HG03520 (cell line): ENCODE results near the gene HPSE2.

ENCODE experiments used
- ATAC-seq: cut with Tn5 transposase; IDR thresholded peaks from one replicate; pipeline ENCODE4 v1.9.1; 2021; ENCODE audit warnings: mild to moderate bottlenecking, moderate library complexity; ENCODE audit not compliant: unreplicated experiment

Gene HPSE2

DNA sequence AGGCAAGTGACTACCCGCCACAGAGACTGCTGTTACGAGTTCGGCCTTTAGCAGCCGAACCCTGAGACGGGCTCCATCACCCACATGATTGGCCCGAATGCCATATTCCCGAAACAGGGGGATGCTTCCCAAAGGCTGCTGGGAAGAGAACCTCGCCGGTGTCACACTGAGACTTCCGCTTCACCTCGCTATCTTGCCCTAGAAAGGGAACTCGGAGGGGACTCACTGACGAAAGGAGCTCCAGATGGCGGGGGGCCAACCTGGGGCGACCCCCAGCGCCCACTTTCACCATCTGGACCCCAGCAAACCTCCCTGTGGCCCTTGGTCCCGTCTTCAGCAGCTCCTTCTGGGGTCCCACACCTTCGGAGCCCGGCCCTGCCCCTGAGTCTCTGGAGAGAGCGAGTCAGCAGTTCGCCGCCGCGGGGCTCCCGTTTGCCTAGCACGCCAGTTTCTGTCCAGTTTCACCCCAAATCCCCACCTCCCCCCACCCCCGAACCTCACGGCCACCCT, 789.4 kb downstream of the HPSE2 start:
- peak; percentile 36 for ATAC-seq

DNA sequence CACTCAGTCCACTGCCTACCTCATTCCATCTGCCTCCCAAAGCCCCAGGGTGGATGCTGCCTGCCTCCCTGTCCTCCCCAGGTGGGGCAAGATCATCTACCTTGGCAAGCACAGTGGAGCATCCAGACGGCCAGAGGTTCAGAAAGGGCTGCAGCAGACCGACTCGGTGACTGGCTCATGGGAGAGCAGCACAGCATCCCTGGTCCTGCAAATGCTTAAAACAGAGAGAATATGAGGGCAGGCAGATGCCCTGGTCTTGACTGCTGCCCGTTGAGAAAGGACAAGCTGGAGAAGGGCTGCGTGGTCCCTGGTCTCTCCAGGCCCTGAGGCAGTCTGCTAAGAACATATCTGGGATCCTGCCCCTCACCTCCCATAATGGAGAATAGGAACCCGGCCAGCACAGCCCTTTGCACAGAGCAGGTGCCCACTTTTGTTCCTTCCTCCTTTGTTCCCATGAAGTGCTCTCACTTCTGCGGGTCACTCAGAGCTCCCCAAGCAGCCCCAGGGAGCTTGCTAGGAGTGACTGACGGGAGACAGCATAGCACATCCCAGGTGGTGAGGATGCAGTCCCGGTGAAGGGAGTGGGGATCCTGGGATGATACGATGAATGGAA, 790.3 kb downstream of the HPSE2 start:
- no peak for ATAC-seq

DNA sequence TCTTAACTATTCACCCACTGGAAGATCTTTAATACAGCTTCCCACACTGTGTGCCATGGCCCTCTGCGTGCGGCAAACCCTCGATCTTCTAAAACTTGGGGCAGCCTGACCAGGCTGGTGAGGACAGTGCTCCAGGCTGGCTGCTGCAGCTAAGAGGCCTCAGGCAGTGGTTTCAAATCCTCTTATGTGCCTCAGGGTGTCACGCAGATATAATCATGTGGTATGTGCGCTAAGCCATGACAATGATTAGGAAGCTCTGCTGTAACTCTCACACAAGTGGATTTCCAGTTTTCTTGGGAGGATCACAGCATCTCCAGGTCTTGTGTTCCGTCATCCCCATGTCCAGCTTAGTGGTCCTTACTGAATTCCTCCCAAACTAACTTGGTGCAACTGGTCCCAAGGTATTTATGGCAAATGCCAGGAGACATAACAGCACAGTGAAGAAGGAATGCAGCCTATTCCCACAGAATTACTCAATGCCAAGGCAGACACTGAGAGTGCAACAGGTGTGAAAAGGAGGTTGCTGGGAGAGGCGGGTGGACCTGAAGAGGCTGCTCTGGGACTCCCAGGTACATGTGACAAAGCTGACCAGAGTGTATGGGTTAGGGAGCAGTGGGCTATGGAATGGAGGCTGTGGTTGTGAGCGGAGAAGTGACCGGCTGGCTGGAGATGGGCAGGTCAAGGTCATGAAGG, 791.2 kb downstream of the HPSE2 start:
- ATAC-seq: no peak

DNA sequence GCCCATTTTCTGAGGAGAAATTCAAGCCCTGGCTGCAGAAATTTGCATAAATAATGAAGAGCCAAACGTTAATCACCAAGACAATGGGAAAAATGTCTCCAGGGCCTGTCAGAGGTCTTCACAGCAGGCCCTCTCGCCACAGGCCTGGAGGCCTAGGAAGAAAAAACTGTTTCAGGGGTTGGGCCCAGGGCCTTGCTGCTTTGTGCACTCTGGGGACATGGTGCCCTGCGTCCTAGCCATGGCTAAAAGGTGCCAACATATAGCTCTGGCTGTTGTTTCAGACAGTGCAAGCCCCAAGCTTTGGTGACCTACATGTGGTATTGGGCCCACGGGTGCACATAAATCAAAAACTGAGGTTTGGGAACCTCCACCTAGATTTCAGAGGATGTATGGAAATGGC, 796.9 kb downstream of the HPSE2 start:
- no peak for ATAC-seq

DNA sequence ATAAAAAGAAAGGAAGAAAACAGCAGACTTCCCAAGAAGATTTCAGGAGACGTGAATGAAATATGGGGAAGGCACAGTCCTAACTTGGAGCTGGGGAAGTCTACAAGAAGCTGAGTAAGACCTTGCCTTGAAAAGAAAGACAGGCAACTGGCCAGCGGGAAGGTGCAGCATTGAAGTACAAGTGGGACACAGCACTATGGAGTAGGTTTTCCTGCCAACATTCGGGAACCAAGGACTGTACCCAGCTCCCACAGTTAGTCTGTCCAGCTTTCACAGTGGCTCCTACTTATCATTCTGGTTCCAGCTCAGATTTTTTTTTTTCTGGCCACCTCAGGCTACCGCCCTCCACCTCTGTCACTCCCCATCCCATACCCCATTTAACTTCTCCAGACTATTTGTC, 798.9 kb downstream of the HPSE2 start:
- no peak for ATAC-seq

DNA sequence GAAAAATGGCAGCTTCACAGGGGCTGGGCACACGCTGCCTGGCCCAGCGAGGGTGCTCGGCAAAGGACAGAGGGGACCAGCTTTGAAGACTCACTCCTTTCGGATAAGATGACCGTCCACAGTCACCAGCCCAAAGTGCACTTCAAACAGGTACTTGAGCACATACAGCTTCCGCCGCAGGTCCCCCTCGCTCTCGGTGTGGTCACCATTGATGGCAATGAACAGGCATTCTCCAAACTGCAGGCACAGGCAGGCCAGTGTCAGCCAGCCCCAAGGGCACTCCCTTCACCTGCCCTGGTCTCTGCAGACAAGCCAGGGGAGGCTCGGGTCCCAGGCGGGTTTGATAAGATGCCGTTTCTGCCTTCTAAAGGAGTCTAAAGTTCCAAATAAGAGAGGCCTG, 800.5 kb downstream of the HPSE2 start:
- no peak for ATAC-seq

DNA sequence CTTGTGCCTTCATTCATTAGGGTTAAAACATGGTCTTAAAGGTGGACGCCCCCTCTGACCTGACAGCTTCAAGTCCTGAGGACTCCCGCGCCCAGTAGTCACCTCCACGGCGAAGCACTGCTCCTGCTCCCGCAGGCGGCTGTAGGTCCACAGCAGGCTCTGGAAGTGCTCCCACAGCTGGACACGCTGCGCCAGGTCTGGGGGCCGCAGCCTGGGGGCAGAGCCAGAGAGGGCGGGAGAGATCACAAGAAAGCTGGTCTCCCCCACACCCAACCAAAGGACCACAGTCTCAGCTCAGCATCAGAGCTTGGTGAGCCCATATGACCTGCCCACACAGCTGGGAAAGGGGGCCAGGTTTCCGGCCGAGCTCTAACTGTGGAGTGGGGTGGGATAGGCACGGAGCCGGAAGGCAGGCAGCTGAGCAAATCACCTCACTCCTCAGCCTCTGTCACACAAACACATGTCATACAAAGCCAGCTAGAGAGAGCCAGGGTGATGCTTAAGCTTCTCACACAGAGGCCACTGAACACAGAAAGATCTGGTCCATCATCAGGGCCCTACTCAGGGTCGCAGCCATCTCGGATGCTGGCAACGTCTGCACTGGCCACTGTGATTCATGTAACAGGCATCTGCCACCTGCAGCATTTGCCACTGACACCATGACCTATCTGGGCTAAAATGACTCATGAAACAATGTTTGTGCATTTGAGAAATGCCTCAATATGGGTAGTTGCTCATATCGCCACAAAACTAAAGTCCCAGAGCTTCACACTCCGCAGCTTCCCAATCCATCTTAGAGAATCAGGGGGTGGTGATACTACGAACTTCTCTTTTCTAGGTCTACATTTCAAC, 801.5 kb downstream of the HPSE2 start:
- no peak for ATAC-seq

DNA sequence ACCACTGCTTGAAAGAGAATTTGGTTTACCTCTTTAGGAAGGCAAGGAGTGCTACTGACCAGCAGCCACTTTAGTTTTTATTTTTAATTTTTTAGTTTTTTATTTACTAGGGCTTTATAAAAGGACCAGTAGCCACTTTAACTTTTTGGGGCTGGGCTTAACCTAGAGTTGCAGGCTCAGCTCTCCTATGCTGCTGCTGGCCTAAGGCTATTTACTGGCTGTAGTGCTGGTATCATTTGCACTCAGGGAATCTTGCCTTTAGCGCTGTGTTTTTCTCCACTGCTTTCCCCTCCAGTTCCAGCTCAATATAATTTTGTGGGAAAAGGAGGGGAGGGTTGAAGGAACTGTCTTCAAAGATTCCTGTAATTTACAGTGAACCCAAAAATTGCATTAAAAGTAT, 802.3 kb downstream of the HPSE2 start:
- ATAC-seq: no peak

DNA sequence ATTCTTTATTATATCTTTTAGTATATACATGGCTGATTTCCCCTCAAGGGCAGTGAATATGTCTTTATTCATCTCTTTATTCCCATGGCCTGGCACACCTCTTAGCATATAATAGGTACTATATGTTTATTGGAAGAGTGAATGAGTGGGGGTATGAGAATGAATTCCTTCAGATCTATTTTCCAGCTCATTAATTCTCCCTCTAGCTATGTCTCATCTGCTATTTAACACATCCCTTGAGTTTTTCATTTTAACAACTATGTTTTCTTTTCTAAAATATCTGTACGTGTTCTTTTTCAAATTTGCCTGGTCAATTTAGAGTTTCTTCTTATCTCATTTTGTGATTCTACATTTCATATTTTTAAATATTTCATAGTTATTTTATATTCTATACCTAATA, 803.3 kb downstream of the HPSE2 start:
- ATAC-seq: no peak

DNA sequence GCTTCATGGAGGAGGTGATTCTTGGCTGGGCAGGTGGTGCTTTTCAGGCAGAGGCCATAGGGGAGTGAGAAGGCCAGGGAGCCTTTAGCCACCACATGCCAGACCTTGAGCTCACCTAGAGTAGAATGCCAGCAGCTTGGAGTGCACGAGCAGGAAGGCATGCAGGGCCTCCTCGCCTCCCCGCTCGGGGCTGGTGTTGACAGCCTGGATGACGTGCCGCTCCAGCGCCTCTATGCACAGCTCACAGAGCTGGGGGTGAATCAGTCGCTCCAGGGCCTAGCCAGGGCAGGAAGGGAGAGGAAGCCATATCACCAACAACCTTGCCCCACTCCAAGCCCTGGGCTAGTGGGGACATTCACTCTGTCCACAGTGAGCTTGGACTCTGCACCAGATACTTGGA, 804.6 kb downstream of the HPSE2 start:
- ATAC-seq: no peak

DNA sequence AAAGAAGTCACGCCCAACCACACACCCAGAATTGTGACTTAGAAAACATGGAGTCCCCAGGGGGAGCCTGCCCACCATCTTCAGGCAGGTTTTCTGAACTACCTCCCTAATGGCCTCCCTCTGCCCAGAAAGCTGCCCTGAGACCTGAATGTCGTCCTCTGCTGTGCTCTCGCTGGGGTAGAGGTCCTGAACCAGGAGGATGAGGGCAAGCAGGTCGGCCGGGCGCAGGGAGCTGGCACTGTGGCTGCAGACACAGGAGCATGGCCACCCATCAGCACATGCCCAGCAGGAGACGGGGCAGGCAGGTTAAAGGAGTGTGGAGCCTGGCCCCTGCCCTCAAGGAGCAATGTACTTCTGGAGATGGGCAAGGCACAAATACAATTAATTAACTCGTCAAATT, 805.2 kb downstream of the HPSE2 start:
- ATAC-seq: no peak

DNA sequence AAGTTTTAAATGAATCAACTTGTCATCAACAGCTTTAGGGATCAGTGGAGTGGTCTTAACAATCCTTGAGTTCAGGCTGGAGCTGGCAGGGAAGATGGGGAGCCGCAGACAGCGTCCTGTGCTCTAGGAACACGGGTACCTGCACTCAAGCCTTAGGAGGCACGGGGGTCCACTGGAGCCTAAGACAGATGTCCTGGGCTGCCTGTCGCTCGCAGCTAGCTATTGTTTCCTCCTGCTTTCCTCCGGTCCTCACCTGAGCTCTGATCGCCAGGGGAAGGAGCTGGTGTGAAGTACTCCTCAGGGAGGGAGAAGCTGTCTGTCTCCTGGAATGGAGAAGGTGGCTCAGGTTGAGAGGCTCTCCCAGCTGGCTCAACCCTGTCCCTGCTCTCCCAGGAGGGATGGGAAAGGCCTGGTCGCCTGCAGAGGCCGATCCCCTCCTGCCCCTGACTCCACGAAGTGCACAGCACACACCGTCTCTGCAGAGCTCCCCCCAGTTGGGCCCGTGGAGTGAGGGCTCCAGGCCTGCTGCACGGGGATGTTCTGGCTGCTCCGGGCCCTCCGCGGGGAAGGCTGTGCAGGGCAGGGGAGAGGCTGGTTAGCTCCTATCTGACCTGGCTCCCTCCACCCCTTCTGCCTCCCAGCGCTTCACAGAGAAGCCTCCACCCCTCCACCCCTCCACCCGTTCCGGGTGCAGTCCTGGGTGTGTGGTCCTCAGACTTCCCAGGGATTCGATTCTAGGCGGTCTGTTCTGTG, 806.2 kb downstream of the HPSE2 start:
- ATAC-seq: no peak

DNA sequence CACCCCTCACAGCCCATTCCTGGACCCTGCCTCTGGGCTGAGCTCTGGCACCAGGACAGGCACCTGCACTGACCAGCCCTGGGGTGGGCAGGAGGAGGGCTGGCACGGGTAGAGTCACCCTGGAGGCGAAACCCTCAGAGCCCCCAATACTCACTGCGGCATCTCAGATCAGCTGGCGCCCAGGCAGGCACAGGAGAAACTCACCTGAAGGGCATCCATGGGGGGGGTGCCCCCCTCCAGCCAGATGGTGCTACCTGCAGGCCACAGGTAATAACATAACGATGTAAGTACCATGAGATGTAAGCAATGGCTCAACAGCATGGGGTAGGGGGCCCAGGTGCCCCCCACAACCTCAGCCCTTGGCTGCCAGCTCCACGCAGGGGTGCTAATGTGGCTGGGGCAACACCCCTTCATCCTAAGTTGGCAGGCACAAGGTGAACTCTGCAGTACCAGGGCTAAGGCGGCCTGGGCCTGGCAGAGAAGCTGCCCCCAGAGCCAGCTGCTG, 808.6 kb downstream of the HPSE2 start:
- no peak for ATAC-seq

DNA sequence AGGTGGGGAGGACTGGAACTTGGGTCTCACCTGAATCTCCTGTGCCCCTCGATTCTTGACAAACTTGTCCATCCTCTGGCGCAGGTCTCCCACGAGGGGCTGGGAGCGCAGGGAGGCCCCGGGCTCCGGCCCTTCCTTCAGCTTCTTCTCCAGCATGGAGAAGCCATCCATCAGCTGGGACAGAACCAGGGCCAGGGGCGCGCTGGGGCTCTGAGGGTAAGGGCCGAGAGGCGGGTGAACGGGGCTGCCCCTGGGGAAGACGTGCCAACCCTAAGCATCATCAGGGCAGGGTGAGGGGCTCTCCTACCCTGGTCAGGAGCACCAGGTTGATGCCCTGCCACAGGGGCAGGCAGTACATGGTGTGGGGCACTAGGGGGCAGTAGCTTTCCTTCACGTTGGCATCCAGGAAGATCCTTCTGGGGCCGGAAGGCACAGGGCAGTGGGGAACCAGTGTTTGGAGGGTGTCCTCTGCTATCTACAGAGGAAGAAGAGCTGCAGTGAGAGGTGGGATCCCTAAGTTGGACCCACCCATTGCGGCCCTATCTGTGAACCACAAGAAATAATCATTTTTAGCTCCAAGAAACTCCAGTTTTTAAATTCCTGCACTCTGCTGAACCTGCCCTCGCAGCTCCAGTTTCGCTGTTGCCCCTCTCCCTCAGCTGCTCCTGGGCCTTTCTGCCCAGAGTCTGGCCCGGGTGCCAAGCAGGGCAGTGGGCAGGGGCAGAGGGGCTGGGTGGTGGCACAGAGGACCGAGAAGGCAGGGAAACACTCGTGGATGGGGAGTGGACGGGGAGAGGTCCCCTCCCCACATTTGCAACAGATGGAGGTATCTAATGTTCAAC, 809.9 kb downstream of the HPSE2 start:
- no peak for ATAC-seq

DNA sequence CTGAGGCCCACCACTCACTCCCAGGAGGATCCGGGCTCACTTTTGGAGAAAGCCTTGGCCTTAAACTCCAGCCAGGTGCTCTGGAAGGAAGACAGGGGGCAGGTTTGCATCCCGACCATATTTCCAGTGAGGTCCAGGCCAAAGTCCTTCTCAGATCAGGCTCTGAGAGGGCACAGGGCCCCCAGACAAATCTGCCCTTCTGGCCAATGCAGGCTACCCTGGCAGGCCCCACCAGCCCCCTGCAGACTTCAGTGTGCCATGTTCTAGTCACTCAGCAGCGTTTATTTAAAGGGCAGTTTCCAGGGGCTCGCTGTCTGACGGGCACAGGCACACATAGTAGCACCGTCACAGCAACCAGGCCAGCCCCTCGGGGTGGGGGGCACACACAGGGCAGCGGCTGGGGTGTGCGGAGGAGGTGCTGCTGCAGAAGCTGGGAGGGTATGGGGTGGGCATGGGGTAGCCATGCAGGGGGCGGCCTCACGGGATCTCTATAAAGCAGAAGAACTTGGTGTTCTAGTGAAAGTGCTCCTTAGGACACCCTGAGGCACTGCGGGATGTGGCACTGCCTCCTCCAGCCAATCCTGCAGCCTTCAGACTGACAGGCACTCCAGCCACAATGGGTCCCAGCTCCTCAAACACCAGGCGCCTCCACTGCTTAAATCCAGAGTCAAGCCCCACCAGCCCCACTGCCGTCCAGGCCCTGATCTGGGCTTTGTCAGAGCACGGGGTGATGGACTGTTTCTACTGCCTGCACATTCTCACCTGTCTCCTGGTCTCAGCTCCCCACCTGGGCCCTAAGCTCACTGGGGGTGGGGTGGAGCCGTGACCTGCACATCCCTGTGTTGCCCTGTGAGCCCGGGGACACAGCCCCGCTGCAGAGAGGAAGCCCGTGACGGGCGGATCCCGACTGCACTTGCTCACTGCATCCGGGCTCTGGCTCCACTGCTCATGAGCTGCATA, 811.1 kb downstream of the HPSE2 start:
- no peak for ATAC-seq

DNA sequence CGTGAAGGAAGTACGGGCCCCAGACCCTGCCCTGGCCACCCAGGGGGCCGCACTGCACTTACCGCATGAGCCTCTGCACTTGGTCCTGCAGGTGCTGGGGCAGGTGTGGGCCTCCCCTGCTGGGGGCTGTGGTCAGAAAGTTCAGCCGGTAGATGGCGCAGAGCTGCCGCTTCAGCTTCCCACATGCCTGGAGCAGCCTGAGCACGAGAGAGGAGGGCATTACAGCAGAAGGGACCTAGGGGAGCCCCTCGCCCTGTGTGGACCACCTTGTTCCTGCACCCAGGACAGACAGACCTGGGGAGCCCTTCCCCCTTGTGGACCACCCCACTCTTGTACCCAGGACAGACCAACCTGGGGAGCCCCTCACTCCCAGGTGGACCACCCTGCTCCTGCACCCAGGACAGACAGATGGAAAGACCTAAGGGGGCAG, 811.9 kb downstream of the HPSE2 start:
- no peak for ATAC-seq

DNA sequence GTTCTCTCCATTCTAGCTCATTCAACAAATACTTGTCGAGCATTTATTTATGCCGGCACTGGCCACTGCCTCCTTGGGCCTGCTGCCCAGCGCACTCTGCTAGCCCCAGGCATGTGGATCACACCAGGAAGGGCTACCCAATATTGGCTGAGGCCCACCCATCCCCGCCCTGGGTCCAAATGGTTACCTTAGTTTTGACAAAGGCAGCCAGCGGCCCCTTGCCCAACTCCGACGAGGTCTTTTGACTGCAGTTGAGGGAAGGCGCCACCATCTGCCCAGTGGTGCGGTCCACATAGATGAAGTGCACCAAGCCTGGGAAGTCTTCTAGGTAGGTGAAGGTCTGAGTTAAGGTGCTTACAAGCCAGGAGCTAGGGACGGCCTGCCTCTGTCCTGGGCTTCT, 813.5 kb downstream of the HPSE2 start:
- ATAC-seq: no peak

DNA sequence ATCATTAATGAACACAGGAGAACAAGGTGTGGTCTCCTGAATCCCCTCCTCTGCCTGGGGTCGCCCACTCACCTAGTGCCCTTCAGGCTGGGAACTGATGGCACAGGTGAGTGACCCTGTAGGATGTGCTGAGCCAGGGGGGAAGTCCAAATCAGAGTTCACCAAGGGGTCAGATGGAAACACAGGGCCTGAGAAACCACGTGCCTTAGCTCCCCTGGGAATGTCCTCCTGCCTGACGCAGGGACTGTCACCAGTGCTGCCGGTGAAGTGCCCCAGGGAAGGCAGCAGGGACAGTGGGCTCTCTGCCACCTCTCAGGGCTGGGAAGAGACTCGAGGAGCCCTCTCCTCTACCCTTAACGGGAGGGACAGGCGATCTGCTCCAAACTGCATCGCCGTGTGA, 814.9 kb downstream of the HPSE2 start:
- no peak for ATAC-seq
